Caco-2 (cell line): ENCODE results near the gene STK32B. TPM values are rescaled to one million over a fixed set of nuclear protein-coding genes. Genes with fewer than 3 reads are reported as not detected.

Source experiments
- BruUV-seq: library from RNA; stranded (reverse); fragments of 400-500 nt; replicated peaks from 2 replicates; lab custom pipeline; 2021; lab: Mats Ljungman, UMichigan
- CTCF ChIA-PET: fragments of 300-600 bp; sonication (Branson Sonifier 250); formaldehyde crosslinking; loops from one replicate; lab custom pipeline; 2022; ENCODE audit warnings: antibody characterized with exemption; lab: Charles Lee
- POLR2A ChIA-PET: fragments of 300-600 bp; sonication (Branson Sonifier 250); formaldehyde crosslinking; loops from one replicate; lab custom pipeline; 2022; ENCODE audit warnings: antibody characterized with exemption; lab: Charles Lee
- DNase-seq, 2 experiments: peaks; one replicate each; pipeline versions ENCODE4 v3.0.0 to v3.0.0-alpha.2; 2020 to 2022
- H3K27me3 ChIP-seq: replicated peaks from 2 replicates; pipeline ENCODE4 v1.6.0; 2011; ENCODE audit warnings: low read length; ENCODE audit not compliant: control insufficient read depth, insufficient read depth
- H3K36me3 ChIP-seq: 2 replicates; pipeline ENCODE4 v1.5.1; 2011; ENCODE audit warnings: low read length; ENCODE audit not compliant: control insufficient read depth, insufficient read depth
- H3K4me1 ChIP-seq: fragments of 250-450 bp; sonication (Bioruptor Pico); 2 replicates; pipeline ENCODE4 v1.5.1; 2020; ENCODE audit warnings: mild to moderate bottlenecking
- H3K4me3 ChIP-seq: 2 replicates; pipeline ENCODE4 v1.5.1; 2011; ENCODE audit warnings: low read depth, mild to moderate bottlenecking, control low read depth, low read length
- H3K9me3 ChIP-seq: fragments of 250-450 bp; sonication (Bioruptor Pico); 2 replicates; pipeline ENCODE4 v1.5.1; 2020; ENCODE audit warnings: mild to moderate bottlenecking, moderate library complexity
- H3K27ac Mint-ChIP-seq: one replicate; pipeline ENCODE4 v1.8.0; 2022; ENCODE audit warnings: mixed read lengths; ENCODE audit not compliant: unreplicated experiment
- H3K27me3 Mint-ChIP-seq: one replicate; pipeline ENCODE4 v1.8.0; 2022; ENCODE audit warnings: mixed read lengths; ENCODE audit not compliant: insufficient read depth, unreplicated experiment
- H3K36me3 Mint-ChIP-seq: one replicate; pipeline ENCODE4 v1.8.0; 2022; ENCODE audit warnings: mild to moderate bottlenecking, mixed read lengths; ENCODE audit not compliant: insufficient read depth, unreplicated experiment
- H3K4me1 Mint-ChIP-seq: one replicate; pipeline ENCODE4 v1.8.0; 2022; ENCODE audit warnings: low read depth, mixed read lengths; ENCODE audit not compliant: unreplicated experiment
- H3K4me3 Mint-ChIP-seq: one replicate; pipeline ENCODE4 v1.8.0; 2022; ENCODE audit warnings: mild to moderate bottlenecking, moderate library complexity, mixed read lengths; ENCODE audit not compliant: unreplicated experiment
- H3K9me3 Mint-ChIP-seq: one replicate; pipeline ENCODE4 v1.8.0; 2022; ENCODE audit warnings: mixed read lengths; ENCODE audit not compliant: unreplicated experiment
- CTCF ChIP-seq, 2 experiments: fragments of 200-600 bp in 1 of 2; IDR thresholded peaks; 1 replicate in 1 of 2; 2 replicates in 1 of 2; pipeline versions ENCODE4 v1.5.1 to v1.8.0; 2011 to 2022; ENCODE audit warnings: antibody characterized with exemption in 1 of 2, control low read depth in 1 of 2, inconsistent platforms in 1 of 2, low read depth in 1 of 2, low read length in 1 of 2, mild to moderate bottlenecking in 1 of 2, moderate library complexity in 1 of 2; ENCODE audit not compliant: insufficient read depth in 1 of 2, severe bottlenecking in 1 of 2, unreplicated experiment in 1 of 2
- intact Hi-C: fragments of 100-400 bp; cut with micrococcal nuclease; formaldehyde crosslinking; loops from one replicate; pipeline ENCODE4 v1.10.0; 2022; ENCODE audit not compliant: unreplicated experiment
- total RNA-seq: library from RNA; stranded (reverse); gene quantifications from 2 replicates; pipeline ENCODE4 v1.2.3, GENCODE V29; 2022

Gene STK32B
- total RNA-seq, 1 experiment from 2014 or later, result 11.2 TPM

GRCh38 chr4:5082376-5082775 is 31.1 kb downstream of the STK32B start:
- Histone ChIP-seq H3K4me1 (no peaks in the 10 kb centered on the region), H3K9me3 (peaks cover 17% of the 10 kb centered on the region; the same call in 1 of the 2 replicates), H3K4me3 (no peak overlapping the region), H3K36me3 (no peaks in the 10 kb centered on the region), H3K27me3 (no peaks in the 10 kb centered on the region)
- H3K9me3 Mint-ChIP-seq, result peaks cover 57% of the 10 kb centered on the region
- no TSS peak for BruUV-seq
- no peaks in the 10 kb centered on the region for H3K4me1 Mint-ChIP-seq
- H3K27me3 Mint-ChIP-seq, result no peaks in the 10 kb centered on the region
- H3K36me3 Mint-ChIP-seq, result peaks cover 6% of the 10 kb centered on the region
- no peak for TF ChIP-seq CTCF (IDR thresholded peaks at IDR 0.05; ENCODE audit: insufficient read depth in 1 of 2, low read depth in 1 of 2, low read length in 1 of 2, severe bottlenecking in 1 of 2, unreplicated experiment in 1 of 2)
- H3K4me3 Mint-ChIP-seq, result no peak overlapping the region
- H3K27ac Mint-ChIP-seq, result no peak overlapping the region
- ChIA-PET CTCF (no interaction called here), POLR2A (no interaction called here)
- no peak for DNase-seq
- intact Hi-C loops, result no loop called here

GRCh38 chr4:5084911-5085475 is 33.7 kb downstream of the STK32B start:
- intact Hi-C loops, result no loop called here
- no peak overlapping the region for H3K4me3 Mint-ChIP-seq

GRCh38 chr4:5086535-5086934 is 35.3 kb downstream of the STK32B start:
- H3K36me3 Mint-ChIP-seq, result no peaks in the 10 kb centered on the region
- H3K27ac Mint-ChIP-seq, result no peak overlapping the region
- no peak for DNase-seq
- ChIA-PET POLR2A (no interaction called here), CTCF (no interaction called here)
- no peaks in the 10 kb centered on the region for H3K27me3 ChIP-seq
- H3K4me1 Mint-ChIP-seq, result no peaks in the 10 kb centered on the region
- no peak overlapping the region for H3K4me3 Mint-ChIP-seq
- intact Hi-C loops, result no loop called here
- H3K4me1 ChIP-seq, result no peaks in the 10 kb centered on the region
- no peaks in the 10 kb centered on the region for H3K27me3 Mint-ChIP-seq
- no peaks in the 10 kb centered on the region for H3K36me3 ChIP-seq
- H3K9me3 Mint-ChIP-seq, result peaks cover 39% of the 10 kb centered on the region
- TF ChIP-seq CTCF (IDR thresholded peaks at IDR 0.05; ENCODE audit: insufficient read depth in 1 of 2, low read depth in 1 of 2, low read length in 1 of 2, severe bottlenecking in 1 of 2, unreplicated experiment in 1 of 2), result no peak
- BruUV-seq, result no TSS peak
- no peak overlapping the region for H3K4me3 ChIP-seq
- peaks cover 10% of the 10 kb centered on the region for H3K9me3 ChIP-seq

More at GRCh38 chr4:5084911-5085475, 33.7 kb downstream of the STK32B start:
- Mint-ChIP-seq H3K4me1 (no peaks in the 10 kb centered on the region), H3K27me3 (no peaks in the 10 kb centered on the region), H3K9me3 (peaks cover 54% of the 10 kb centered on the region), H3K36me3 (no peaks in the 10 kb centered on the region), H3K27ac (no peak overlapping the region)
- no TSS peak for BruUV-seq
- no peak for TF ChIP-seq CTCF (IDR thresholded peaks at IDR 0.05; ENCODE audit: insufficient read depth in 1 of 2, low read depth in 1 of 2, low read length in 1 of 2, severe bottlenecking in 1 of 2, unreplicated experiment in 1 of 2)
- H3K4me3 ChIP-seq, result no peak overlapping the region
- no peaks in the 10 kb centered on the region for H3K36me3 ChIP-seq
- CTCF ChIA-PET, result no interaction called here
- peaks cover 12% of the 10 kb centered on the region; the same call in 1 of the 2 replicates for H3K9me3 ChIP-seq
- no peaks in the 10 kb centered on the region for H3K27me3 ChIP-seq
- POLR2A ChIA-PET, result no interaction called here
- no peaks in the 10 kb centered on the region for H3K4me1 ChIP-seq
- no peak for DNase-seq
